WTC11 (cell line): ENCODE data around the gene TBRG4. TPM values are rescaled to one million over a fixed set of nuclear protein-coding genes. Genes with fewer than 3 reads are reported as not detected.

Experiments used
- ATAC-seq: fragments of 200-7000 bp; cut with Tn5 transposase; 2 replicates; pipeline ENCODE4 v1.10.0; 2021; ENCODE audit warnings: mild to moderate bottlenecking, moderate library complexity
- CTCF ChIA-PET: fragments of 300-600 bp; sonication (Branson Sonifier 250); formaldehyde crosslinking; loops from one replicate; lab custom pipeline; 2021; ENCODE audit warnings: antibody characterized with exemption; lab: Charles Lee
- POLR2A ChIA-PET: fragments of 350-600 bp; sonication (Branson Sonifier 250); formaldehyde crosslinking; loops from one replicate; lab custom pipeline; 2021; ENCODE audit warnings: antibody characterized with exemption; lab: Charles Lee
- DNase-seq: peaks from one replicate; pipeline ENCODE4 v3.0.0; 2021; ENCODE audit warnings: low spot score
- H3K27ac Mint-ChIP-seq: 2 replicates; pipeline ENCODE4 v1.8.0; 2021; ENCODE audit warnings: mixed read lengths
- H3K27me3 Mint-ChIP-seq: 2 replicates; pipeline ENCODE4 v1.8.0; 2021; ENCODE audit warnings: low read depth, mild to moderate bottlenecking, moderate library complexity, mixed read lengths
- H3K36me3 Mint-ChIP-seq: 2 replicates; pipeline ENCODE4 v1.8.0; 2021; ENCODE audit warnings: mixed read lengths
- H3K4me1 Mint-ChIP-seq: 2 replicates; pipeline ENCODE4 v1.8.0; 2022; ENCODE audit warnings: mixed read lengths
- H3K4me3 Mint-ChIP-seq: 2 replicates; pipeline ENCODE4 v1.8.0; 2021; ENCODE audit warnings: mild to moderate bottlenecking, moderate library complexity, mixed read lengths
- H3K9me3 Mint-ChIP-seq: 2 replicates; pipeline ENCODE4 v1.8.0; 2021; ENCODE audit warnings: mixed read lengths
- AR ChIP-seq: fragments of 250-450 bp; sonication (Bioruptor Pico); IDR thresholded peaks from 2 replicates; pipeline ENCODE4 v1.9.0; 2021; ENCODE audit warnings: mild to moderate bottlenecking
- ARID4B ChIP-seq: sonication (generic); formaldehyde crosslinking; IDR thresholded peaks from 2 replicates; pipeline ENCODE4 v1.8.0; 2023; ENCODE audit warnings: missing genetic modification reagents, mild to moderate bottlenecking, borderline replicate concordance
- CREB1 ChIP-seq: sonication (generic); formaldehyde crosslinking; IDR thresholded peaks from 2 replicates; pipeline ENCODE4 v1.8.0; 2023; ENCODE audit warnings: mild to moderate bottlenecking, missing genetic modification reagents
- GRHL2 ChIP-seq: fragments of 250-450 bp; sonication (Bioruptor Pico); IDR thresholded peaks from 2 replicates; pipeline ENCODE4 v1.8.0; 2022; ENCODE audit warnings: mild to moderate bottlenecking, moderate library complexity; ENCODE audit not compliant: insufficient replicate concordance, severe bottlenecking
- MLX ChIP-seq: sonication (generic); formaldehyde crosslinking; IDR thresholded peaks from 2 replicates; pipeline ENCODE4 v1.8.1; 2023; ENCODE audit warnings: mild to moderate bottlenecking, missing genetic modification reagents, moderate library complexity
- RELA ChIP-seq: sonication (generic); formaldehyde crosslinking; IDR thresholded peaks from 2 replicates; pipeline ENCODE4 v1.8.1; 2022; ENCODE audit warnings: missing genetic modification reagents, mild to moderate bottlenecking, borderline replicate concordance
- SMAD3 ChIP-seq: sonication (generic); formaldehyde crosslinking; IDR thresholded peaks from 2 replicates; pipeline ENCODE4 v1.8.0; 2022; ENCODE audit warnings: missing genetic modification reagents, mild to moderate bottlenecking, borderline replicate concordance
- SOX15 ChIP-seq: fragments of 250-450 bp; sonication (Bioruptor Pico); IDR thresholded peaks from 2 replicates; pipeline ENCODE4 v1.9.0; 2021; ENCODE audit warnings: mild to moderate bottlenecking
- ZMAT4 ChIP-seq: fragments of 250-450 bp; sonication (Bioruptor Pico); IDR thresholded peaks from 2 replicates; pipeline ENCODE4 v1.9.0; 2021; ENCODE audit warnings: mild to moderate bottlenecking
- ZNF121 ChIP-seq: sonication (generic); formaldehyde crosslinking; IDR thresholded peaks from 2 replicates; pipeline ENCODE4 v1.8.0; 2023; ENCODE audit warnings: missing genetic modification reagents
- ZNF512 ChIP-seq: sonication (generic); formaldehyde crosslinking; IDR thresholded peaks from 2 replicates; pipeline ENCODE4 v1.8.1; 2022; ENCODE audit warnings: missing genetic modification reagents, borderline replicate concordance
- total RNA-seq: library from RNA; stranded (reverse); gene quantifications from 3 replicates; pipeline ENCODE4 v1.2.3, GENCODE V29; 2021
- TF ChIP-seq, protein P1 (sequence below): sonication (generic); formaldehyde crosslinking; IDR thresholded peaks from 2 replicates; pipeline ENCODE4 v1.8.1; 2022; ENCODE audit warnings: low read depth, missing genetic modification reagents, borderline replicate concordance
- TF ChIP-seq, protein P2 (sequence below): sonication (generic); formaldehyde crosslinking; IDR thresholded peaks from 2 replicates; pipeline ENCODE4 v1.8.1; 2022; ENCODE audit warnings: mild to moderate bottlenecking, moderate library complexity, missing genetic modification reagents
- TF ChIP-seq, protein P3 (sequence below): sonication (generic); formaldehyde crosslinking; IDR thresholded peaks from 2 replicates; pipeline ENCODE4 v1.8.1; 2023; ENCODE audit warnings: mild to moderate bottlenecking, moderate library complexity, missing genetic modification reagents
- TF ChIP-seq, protein P4 (sequence below): sonication (generic); formaldehyde crosslinking; IDR thresholded peaks from 2 replicates; pipeline ENCODE4 v1.8.0; 2023; ENCODE audit warnings: missing genetic modification reagents

Gene TBRG4
- total RNA-seq, 1 experiment from 2014 or later, result 167 TPM

DNA sequence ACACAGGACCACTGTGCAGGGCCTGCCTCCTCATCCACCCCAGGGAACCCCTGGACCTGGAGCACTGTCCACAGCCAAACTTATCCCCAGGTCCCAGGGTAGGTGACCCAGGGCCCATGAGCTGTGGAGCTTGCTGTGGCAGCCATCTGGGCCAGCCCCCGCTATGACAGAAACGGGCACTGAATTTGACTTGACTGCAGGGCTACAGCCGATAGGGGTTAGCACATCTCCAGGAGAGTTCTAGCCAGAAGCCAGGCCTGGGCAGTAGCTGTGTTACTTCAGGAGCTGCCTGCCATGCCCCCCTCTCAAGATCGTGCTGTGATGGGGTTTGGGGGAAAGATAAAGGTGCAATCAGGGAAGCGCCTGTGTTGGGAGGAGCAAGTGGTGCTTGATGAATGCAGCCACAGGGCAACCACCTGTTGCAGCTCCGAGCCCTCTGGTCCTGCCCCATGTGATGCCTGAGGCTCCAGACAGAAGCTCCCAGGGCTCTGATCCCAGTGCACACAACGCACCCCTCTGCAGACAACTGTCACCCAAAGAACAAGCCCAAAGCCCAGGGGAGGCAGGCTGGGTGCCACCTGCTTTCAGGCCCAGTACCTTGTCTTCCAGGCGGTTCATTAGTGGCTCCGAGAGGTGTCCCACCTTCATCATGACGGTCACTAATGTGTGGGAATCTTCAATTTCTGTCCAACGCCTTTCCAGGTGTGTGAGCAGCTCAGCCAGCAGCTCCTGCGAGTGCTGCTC, 6.5 kb downstream of the TBRG4 start:
- DNase-seq (no peak), ATAC-seq (no peak)
- Mint-ChIP-seq H3K4me1 (peaks cover 2% of the 10 kb centered on the region), H3K27me3 (no peaks in the 10 kb centered on the region), H3K36me3 (peaks cover 78% of the 10 kb centered on the region), H3K4me3 (no peak overlapping the region), H3K9me3 (no peaks in the 10 kb centered on the region), H3K27ac (no peak overlapping the region)
- ChIA-PET POLR2A (no interaction called here), CTCF (interaction anchor here (1.2 kb wide), 1 partner anchor 31 kb away, joined by 3 read pairs; no protein-coding TSS in a partner anchor)
- TF ChIP-seq GRHL2 (CRISPR knock-in tag) (no peak), AR (CRISPR knock-in tag) (no peak), ARID4B (CRISPR knock-in tag) (no peak), SMAD3 (CRISPR knock-in tag) (no peak), ZNF512 (no peak), CREB1 (CRISPR knock-in tag) (no peak), RELA (CRISPR knock-in tag) (no peak), ZMAT4 (CRISPR knock-in tag) (no peak), SOX15 (CRISPR knock-in tag) (no peak), ZNF121 (CRISPR knock-in tag) (no peak), MLX (CRISPR knock-in tag) (no peak)
- TF ChIP-seq, protein P1, sequence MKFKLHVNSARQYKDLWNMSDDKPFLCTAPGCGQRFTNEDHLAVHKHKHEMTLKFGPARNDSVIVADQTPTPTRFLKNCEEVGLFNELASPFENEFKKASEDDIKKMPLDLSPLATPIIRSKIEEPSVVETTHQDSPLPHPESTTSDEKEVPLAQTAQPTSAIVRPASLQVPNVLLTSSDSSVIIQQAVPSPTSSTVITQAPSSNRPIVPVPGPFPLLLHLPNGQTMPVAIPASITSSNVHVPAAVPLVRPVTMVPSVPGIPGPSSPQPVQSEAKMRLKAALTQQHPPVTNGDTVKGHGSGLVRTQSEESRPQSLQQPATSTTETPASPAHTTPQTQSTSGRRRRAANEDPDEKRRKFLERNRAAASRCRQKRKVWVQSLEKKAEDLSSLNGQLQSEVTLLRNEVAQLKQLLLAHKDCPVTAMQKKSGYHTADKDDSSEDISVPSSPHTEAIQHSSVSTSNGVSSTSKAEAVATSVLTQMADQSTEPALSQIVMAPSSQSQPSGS, result no peak
- TF ChIP-seq, protein P2, sequence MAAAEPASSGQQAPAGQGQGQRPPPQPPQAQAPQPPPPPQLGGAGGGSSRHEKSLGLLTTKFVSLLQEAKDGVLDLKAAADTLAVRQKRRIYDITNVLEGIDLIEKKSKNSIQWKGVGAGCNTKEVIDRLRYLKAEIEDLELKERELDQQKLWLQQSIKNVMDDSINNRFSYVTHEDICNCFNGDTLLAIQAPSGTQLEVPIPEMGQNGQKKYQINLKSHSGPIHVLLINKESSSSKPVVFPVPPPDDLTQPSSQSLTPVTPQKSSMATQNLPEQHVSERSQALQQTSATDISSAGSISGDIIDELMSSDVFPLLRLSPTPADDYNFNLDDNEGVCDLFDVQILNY (CRISPR knock-in tag), result no peak
- TF ChIP-seq, protein P3, sequence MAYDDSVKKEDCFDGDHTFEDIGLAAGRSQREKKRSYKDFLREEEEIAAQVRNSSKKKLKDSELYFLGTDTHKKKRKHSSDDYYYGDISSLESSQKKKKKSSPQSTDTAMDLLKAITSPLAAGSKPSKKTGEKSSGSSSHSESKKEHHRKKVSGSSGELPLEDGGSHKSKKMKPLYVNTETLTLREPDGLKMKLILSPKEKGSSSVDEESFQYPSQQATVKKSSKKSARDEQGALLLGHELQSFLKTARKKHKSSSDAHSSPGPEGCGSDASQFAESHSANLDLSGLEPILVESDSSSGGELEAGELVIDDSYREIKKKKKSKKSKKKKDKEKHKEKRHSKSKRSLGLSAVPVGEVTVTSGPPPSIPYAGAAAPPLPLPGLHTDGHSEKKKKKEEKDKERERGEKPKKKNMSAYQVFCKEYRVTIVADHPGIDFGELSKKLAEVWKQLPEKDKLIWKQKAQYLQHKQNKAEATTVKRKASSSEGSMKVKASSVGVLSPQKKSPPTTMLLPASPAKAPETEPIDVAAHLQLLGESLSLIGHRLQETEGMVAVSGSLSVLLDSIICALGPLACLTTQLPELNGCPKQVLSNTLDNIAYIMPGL (CRISPR knock-in tag), result no peak
- TF ChIP-seq, protein P4, sequence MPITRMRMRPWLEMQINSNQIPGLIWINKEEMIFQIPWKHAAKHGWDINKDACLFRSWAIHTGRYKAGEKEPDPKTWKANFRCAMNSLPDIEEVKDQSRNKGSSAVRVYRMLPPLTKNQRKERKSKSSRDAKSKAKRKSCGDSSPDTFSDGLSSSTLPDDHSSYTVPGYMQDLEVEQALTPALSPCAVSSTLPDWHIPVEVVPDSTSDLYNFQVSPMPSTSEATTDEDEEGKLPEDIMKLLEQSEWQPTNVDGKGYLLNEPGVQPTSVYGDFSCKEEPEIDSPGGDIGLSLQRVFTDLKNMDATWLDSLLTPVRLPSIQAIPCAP (CRISPR knock-in tag), result no peak
